Measurements from ENCODE around the gene ZNF300.
"Not testable (repeated sequence)": the region's sequence is repeated elsewhere in the genome, so short reads cannot be mapped to it uniquely, and the experiment has no call there.

The ZNF300 gene

GRCh38 chr5:150845185-150845859, 59.5 kb downstream of the ZNF300 start:
- DNase-seq: not testable (repeated sequence)
